GM21423 (cell line): Measurements from ENCODE around the gene CAMTA1.
"Not testable (repeated sequence)": the region's sequence is repeated elsewhere in the genome, so short reads cannot be mapped to it uniquely, and the experiment has no call there.

Experiments
- ATAC-seq: cut with Tn5 transposase; IDR thresholded peaks from one replicate; pipeline ENCODE4 v1.9.1; 2021; ENCODE audit warnings: mild to moderate bottlenecking, moderate library complexity; ENCODE audit not compliant: unreplicated experiment

The CAMTA1 gene

GRCh38 chr1:7684132-7684531 lies 898.9 kb downstream of the CAMTA1 start:
- ATAC-seq, result no peak

- ATAC-seq, result no peak
Measured at GRCh38 chr1:7684861-7685635, 899.8 kb downstream of the CAMTA1 start.

- ATAC-seq, result no peak
Measured at GRCh38 chr1:7686301-7686850, 901.1 kb downstream of the CAMTA1 start.

DNA sequence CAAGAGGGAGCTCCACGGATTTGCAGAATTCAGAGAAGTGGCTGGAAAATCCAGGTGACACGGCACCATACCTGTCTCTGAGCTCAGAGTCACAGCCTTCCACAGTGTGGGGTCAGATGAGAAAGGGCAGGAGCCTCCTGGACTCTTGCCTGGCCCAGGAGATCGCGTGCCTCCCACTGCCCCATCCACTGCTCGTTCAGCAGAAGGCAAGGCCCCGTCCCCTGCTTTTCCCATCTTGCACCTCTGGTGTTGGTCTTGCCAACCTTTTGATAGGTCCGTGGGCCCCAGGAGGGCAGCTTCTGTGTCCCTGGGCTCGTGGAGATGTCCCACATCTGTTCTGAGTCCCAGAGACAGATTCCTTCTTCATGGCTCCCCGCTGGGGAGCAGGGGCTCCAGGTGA lies 902.2 kb downstream of the CAMTA1 start:
- ATAC-seq, result no peak

DNA sequence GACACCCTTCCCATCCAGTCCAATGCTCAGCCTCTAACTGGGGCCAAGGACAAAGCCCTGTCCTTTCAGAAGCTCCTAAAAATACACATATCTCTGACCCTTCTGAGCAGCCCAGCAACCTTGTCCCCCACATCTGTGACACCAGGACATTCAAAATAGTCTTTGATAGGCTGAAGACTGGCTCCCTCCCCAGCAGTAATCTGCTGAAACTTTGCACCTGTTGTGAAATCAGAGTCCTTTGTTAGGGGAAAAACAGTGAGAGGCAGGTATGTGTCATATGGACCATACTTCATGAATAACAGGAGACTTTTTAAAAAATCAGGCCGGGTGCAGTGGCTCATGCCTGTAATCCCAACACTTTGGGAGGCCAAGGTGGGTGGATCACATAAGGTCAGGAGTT lies 903.4 kb downstream of the CAMTA1 start:
- no peak for ATAC-seq

- ATAC-seq, result not testable (repeated sequence)
Measured at GRCh38 chr1:7689307-7689706, 904.1 kb downstream of the CAMTA1 start.

- no peak for ATAC-seq
Measured at GRCh38 chr1:7690076-7690475, 904.8 kb downstream of the CAMTA1 start.

DNA sequence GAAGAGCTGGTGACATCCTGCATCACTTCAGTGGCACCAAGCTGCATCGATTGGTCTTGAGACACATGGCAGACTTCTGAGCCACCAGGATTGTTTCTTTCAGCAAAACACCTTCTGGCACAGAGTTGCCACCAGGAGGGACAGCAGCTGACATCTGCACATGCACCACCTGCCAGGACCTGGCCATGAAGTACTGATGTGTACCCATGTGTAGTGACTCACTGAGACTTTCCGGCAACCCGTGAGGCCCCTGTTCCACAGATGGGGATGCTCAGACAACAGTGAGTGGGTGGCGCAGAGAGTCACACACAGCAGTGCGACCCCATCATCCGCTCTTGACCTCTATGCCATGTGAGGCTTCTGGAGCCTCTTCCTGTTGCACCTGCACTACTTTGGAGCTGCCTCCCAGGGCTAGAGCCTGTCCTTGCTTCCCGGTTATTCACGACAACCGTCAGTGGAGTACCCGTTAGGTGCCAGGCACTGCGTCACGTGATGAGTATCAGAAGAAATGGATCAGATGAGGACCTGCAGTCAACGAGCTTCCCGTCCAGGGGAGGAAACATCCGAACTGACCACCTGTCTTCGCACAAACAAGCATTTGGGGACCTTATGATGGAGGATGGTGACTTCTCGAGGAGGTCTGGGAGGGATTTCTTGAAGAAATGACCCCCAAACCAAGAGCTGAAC lies 905.4 kb downstream of the CAMTA1 start:
- no peak for ATAC-seq

DNA sequence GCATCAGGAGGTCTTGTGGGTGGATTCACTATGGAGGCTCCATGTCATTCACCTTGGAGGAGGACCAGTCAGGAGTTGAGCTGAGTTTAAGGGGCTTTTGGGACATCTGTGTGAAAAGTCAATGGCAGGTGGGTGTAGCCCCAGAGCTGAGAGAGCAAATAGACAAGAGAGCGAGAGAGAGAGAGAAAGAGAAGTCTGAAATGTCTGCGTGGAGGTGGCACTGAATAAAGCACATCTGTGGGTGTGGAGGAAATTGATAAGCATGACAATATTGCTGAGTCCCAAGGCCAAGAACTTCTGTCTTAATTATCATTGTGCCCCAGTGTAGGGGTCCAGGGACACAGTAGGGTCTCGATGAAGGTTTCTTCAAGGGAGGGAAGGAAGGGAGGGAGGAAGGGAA lies 906.3 kb downstream of the CAMTA1 start:
- ATAC-seq, result no peak

- no peak for ATAC-seq
Measured at GRCh38 chr1:7692005-7692404, 906.8 kb downstream of the CAMTA1 start.

GRCh38 chr1:7693037-7693436 lies 907.8 kb downstream of the CAMTA1 start:
- not testable (repeated sequence) for ATAC-seq

- no peak for ATAC-seq
Measured at GRCh38 chr1:7693662-7694061, 908.4 kb downstream of the CAMTA1 start.

DNA sequence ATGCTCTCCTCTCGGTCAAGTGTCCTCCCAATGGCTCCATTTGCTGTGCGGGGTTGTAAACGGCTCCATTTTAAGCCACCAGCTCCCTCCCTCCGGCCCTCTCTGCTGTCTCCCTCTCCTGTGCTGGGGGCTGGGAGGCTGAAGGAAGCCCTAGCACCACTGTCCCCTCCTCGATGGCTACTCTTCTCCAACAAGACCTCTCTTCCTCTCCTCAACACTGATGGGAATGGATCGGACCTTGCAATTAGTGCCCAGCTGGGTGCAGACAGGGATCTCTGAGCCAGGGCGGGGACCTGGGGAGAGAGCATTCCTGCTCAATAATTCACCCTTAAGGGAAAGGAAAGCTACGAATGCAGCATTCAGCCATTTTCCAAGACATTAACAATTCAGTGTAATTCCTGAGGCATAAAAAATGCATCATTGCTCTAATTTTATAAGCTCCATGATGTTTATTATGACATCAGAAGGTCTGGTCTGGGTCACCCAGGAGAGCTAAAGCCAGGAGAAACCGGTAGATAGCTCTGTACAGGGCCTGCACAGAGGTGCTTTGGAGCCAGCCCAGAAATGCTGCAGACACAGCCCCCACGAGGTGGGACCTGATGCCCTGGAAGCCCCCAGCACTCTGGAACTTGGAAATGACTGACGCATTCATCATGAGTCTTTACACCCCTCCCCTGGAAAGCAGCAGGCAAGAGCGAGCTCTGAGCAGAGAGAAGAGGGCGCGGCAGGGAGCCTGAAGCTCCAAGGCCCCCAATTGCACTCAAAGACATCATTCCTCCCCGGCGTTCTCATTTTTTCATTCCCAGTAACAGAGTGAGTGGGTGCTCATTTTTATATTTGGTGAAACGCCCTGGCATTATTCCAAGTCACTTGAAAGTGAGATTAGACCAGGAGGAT lies 909.6 kb downstream of the CAMTA1 start:
- ATAC-seq, result no peak

GRCh38 chr1:7695497-7696117 lies 910.4 kb downstream of the CAMTA1 start:
- no peak for ATAC-seq

- ATAC-seq, result no peak
Measured at GRCh38 chr1:7698641-7699040, 913.4 kb downstream of the CAMTA1 start.

DNA sequence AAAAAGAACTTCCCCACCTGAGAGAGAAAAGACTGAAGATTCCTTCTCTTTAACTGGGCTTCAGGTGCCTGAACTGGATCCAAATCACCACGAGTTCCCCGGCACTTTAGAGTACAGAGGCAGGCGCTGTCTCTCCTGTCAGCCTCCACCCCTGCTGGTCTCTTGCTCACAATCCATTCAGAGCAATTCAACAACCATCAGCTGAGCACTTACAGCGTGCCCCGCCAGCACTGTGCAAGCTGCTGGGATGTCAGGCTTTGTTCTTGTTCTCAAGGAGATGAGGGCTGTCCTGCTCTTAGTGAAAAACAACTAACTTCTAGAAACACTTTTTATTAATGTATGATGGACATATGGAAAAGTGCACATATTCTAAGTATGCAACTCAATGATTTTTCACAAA lies 917.1 kb downstream of the CAMTA1 start:
- no peak for ATAC-seq

- ATAC-seq, result no peak
Measured at GRCh38 chr1:7703321-7704213, 918.3 kb downstream of the CAMTA1 start.

DNA sequence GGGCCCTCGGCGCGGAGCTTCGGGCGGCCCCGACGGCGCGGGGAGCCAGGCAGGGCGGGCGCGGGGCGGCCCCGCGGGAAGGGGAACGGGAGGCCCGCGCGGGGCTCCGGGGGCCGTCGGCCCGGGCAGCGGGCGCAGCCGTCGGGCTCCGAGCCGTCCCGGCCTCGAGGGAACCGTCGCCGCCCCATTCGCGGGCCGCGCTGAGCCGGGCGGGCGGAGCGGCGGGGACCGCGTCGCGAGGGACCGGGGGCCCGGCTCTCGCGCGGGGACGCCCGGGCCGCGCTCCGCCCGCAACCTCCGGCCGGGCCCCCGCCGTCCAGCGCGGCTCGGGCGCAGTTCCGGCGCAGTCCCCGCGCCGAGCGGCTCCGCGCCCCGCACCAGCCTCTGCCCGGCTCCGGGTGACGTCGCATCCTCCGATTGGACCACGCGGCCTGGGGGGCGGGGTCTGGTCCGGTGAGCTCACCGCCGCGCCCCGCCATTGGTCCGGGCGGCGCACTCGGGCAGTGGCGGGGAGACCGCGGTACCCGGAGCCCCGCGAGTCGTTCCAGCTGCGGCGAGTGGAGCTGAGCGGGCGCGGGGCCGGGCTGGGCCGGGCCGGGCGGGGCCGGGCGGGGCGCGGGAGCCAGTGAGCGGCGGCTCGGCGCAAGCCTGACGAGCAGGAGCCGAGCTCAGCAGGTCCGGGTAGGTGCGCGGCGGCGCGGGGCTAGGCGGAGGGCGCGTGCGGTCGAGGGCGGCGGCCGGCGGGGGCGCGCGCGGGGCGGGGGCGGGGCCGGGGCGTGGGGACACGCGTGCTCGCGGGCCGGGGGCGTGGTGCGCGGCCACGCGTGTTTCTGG lies 919.2 kb downstream of the CAMTA1 start:
- peak; percentile 99 for ATAC-seq
